IPS-20b (cell line): ENCODE data around the gene MT1M.
A peak's percentile ranks its signal among the peaks of the same experiment; 100 is the strongest.
"Not testable (repeated sequence)": the region's sequence is repeated elsewhere in the genome, so short reads cannot be mapped to it uniquely, and the experiment has no call there.

Experiments used
- H3K27ac ChIP-seq: one replicate; pipeline ENCODE4 v1.5.1; 2013; ENCODE audit warnings: low read length
- H3K27me3 ChIP-seq: 2 replicates; pipeline ENCODE4 v1.6.1; 2013; ENCODE audit warnings: mild to moderate bottlenecking, low read length, inconsistent platforms; ENCODE audit not compliant: insufficient read depth
- H3K36me3 ChIP-seq: 2 replicates; pipeline ENCODE4 v1.6.1; 2013; ENCODE audit warnings: low read depth, mild to moderate bottlenecking, inconsistent platforms, low read length, moderate library complexity; ENCODE audit not compliant: insufficient read depth
- H3K4me1 ChIP-seq: 2 replicates; pipeline ENCODE4 v1.6.1; 2013; ENCODE audit warnings: mild to moderate bottlenecking, control low read depth, inconsistent platforms, low read length, moderate library complexity; ENCODE audit not compliant: insufficient read depth
- H3K4me3 ChIP-seq: 2 replicates; pipeline ENCODE4 v1.5.1; 2013; ENCODE audit warnings: mild to moderate bottlenecking, low read length, inconsistent platforms
- H3K9ac ChIP-seq: 2 replicates; pipeline ENCODE4 v1.6.1; 2013; ENCODE audit warnings: low read depth, mild to moderate bottlenecking, inconsistent platforms, low read length, moderate library complexity
- H3K9me3 ChIP-seq: 2 replicates; pipeline ENCODE4 v1.6.1; 2013; ENCODE audit warnings: mild to moderate bottlenecking, low read depth, low read length, inconsistent platforms; ENCODE audit not compliant: insufficient read depth

Gene MT1M

DNA sequence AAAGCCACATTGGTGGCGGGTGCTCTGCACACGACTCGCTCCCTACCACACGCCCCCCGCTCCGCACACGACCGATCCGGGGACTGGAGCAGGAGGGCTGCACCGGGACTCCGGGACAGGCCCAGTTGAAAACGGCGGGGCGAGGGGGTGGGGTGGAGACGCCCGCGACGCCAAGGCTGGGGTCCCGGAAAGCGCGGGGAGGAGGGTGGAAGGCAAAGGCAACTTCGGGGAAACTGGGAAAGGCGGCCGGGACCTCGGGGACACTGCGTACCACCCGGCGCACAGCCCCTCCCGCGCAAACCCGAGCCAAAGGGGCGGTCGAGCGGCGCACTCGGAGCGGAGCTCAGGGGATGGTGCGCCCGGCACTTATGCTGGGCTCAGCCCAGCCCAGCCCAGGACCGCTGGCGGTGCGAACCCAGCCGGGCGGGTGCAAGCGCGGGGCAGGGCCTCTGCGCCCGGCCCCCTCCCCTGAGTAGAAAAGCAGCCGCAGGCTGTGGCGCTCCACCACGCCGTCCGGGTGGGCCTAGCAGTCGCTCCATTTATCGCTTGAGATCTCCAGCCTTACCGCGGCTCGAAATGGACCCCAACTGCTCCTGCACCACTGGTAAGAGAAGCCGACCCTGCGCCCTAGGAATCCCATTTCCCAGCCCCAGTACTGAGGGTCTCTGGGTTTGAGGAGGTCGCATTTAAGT, at the start of gene MT1M:
Gene MT1M, plus strand, starts transcription at position 504 of the 692 bp plus-strand sequence. Its CDS starts 73 bp downstream, at position 577.
- no peak within 1 kb of the TSS for H3K9ac ChIP-seq
- H3K27me3 ChIP-seq = peaks cover 100% of the 10 kb centered on the region

DNA sequence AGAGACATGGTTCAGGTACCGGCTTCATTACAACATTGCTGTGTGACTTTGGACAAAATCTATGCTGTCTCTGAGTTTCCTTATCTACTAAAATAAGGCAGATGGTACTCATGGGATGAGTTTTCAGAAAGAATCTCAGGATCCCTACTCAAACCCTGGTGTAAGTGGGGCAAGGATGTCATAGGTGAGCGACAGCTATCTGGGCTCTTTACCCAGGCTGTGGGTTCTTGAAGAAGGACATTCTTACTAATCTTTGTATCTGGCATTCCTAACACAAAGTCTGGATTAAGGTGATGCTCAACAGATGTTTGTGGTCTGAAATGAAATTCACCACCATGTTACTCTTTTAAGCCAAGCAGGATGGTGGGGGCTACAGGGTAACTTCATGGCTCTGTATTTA, 49.5 kb upstream of the MT1M start:
- not testable (repeated sequence) for H3K4me1 ChIP-seq, H3K4me3 ChIP-seq, H3K27ac ChIP-seq, H3K9ac ChIP-seq, H3K9me3 ChIP-seq, H3K36me3 ChIP-seq
- peaks cover 27% of the 10 kb centered on the region for H3K27me3 ChIP-seq

More for the DNA sequence above, at the start of gene MT1M:
- H3K27ac ChIP-seq = no peak within 1 kb of the TSS
- H3K4me1 ChIP-seq = peaks cover 3% of the 10 kb centered on the region; the same call in 1 of the 2 replicates
- H3K36me3 ChIP-seq = no peaks in the 10 kb centered on the region
- no peaks in the 10 kb centered on the region for H3K9me3 ChIP-seq
- peak within 1 kb of the TSS; percentile 47; the same call in 1 of the 2 replicates for H3K4me3 ChIP-seq

DNA sequence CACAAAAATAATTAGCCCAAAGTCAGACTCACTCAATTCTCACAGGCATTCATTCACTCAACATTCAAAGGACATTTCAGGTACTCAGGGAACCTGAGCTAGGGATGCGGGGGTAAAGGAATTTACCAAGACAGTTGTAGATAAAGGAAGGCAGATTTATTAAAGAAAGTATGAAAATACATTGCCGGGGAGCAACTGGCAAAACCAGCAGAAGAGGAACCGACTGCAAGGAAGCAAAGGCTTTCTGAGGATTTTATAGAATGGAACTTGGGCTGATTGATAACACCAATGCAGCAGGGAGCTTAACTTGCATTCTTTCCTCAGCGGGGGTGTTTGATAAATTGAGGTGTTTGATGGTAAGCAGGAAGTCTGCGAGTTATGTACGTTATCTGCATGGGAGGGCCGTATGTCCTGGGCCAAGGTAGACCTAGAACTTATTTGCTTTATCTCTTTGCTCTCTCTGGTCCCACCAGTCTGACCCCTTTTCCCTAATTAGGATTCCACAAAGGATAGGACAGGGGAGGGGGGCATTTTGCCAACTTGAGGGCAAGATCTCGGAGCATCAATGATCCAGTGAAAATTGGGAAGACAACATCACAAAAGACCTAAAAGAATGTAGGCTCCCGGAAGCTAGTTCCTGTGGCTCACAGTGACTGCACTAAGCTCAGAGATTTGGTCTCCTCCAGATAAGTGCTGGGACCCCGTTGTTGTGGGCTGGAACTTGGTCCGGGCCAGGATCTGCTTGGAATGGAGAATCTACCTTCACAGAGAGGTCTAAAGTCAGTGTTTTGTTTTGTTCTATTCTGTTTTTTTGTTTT, 48.9 kb upstream of the MT1M start:
- no peak overlapping the region for H3K27ac ChIP-seq
- no peaks in the 10 kb centered on the region for H3K9me3 ChIP-seq
- no peak overlapping the region for H3K4me3 ChIP-seq
- no peaks in the 10 kb centered on the region for H3K36me3 ChIP-seq
- H3K27me3 ChIP-seq = peaks cover 33% of the 10 kb centered on the region
- no peaks in the 10 kb centered on the region for H3K4me1 ChIP-seq
- no peak overlapping the region for H3K9ac ChIP-seq

DNA sequence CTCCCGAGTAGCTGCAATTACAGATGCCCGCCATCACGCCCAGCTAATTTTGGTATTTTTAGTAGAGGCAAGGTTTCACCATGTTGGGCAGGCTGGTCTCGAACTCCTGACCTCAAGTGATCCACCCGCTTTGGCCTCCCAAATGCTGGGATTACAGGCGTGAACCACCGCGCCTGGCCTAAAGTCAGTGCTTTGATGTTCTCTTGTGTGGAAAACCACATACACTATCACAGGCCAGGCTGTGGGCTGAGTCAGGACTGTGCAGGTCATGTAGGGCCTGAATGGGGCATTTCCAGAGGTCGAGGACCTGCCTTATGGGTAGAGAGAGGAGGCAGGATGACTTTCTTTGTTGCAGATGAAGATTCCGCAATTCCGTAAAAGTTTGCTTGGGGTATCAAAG, 48.2 kb upstream of the MT1M start:
- Histone ChIP-seq H3K9me3 (no peaks in the 10 kb centered on the region), H3K4me3 (no peak overlapping the region), H3K27ac (no peak overlapping the region), H3K36me3 (no peaks in the 10 kb centered on the region), H3K27me3 (peaks cover 40% of the 10 kb centered on the region), H3K4me1 (no peaks in the 10 kb centered on the region), H3K9ac (no peak overlapping the region)

DNA sequence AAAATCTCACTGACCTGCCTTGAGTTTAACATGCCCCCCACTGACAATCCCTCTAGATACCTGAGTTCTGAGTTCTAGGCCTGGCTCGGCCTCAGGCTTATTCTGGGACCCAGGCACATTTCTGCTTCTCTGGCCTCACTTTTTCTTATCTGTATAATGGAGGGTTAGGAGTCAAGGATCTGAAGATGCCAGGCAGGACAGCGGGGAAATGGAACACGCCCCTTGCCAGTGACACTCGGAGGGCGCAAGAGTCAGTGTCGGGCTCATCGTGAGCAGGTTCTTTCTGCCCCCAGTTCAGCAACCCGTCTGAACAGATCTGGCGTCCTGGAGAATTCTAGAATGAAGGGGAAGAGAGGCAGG, 43.7 kb upstream of the MT1M start:
- Histone ChIP-seq H3K9me3 (no peaks in the 10 kb centered on the region), H3K27me3 (peaks cover 85% of the 10 kb centered on the region), H3K4me3 (peak overlapping the region; percentile 68; the same call in 1 of the 2 replicates), H3K36me3 (no peaks in the 10 kb centered on the region), H3K9ac (no peak overlapping the region), H3K27ac (no peak overlapping the region), H3K4me1 (no peaks in the 10 kb centered on the region; the same call in 1 of the 2 replicates)

DNA sequence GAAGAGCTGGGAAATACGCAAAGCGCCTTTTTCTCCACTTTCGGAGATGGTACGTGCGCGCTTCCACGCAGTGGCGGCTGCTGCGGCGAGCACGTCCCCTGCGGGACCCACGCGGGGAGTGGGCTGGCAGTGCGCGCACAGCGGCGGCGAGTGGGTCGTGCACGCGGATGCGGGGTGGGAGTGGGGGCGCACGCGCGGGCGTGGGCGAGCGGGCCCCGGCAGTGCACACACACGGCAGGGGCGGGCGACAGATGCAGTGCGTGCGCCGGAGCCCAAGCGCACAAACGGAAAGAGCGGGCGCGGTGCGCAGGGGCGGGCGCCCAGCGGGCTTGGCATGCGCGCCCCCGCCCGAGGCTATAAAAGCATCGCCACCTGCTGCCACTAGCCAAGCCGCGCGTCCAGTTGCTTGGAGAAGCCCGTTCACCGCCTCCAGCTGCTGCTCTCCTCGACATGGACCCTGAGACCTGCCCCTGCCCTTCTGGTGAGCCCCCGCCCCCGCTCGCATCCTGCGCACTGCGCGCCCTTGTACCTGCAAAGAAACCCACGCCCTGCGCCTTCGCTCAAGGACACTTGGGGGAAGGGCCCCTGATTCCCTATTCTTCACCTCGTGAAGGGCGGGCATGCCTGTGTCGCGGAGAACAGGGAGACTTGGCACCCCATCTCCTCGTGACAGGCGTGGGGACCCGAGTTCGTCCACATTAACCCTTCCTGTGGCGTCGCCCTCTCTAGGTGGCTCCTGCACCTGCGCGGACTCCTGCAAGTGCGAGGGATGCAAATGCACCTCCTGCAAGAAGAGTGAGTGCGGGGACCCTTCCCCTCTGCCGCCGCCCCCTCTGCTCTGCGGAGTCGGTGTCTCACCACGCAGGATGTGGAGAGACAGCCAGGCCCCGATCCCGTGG, 43.1 kb upstream of the MT1M start, which contains the start of gene MT3:
Gene MT3, plus strand, starts transcription at position 388 of the 899 bp plus-strand sequence. Its CDS starts 63 bp downstream, at position 451.
- no peaks in the 10 kb centered on the region for H3K9me3 ChIP-seq
- H3K27me3 ChIP-seq = peaks cover 85% of the 10 kb centered on the region
- H3K9ac ChIP-seq = no peak within 1 kb of the TSS
- no peaks in the 10 kb centered on the region for H3K36me3 ChIP-seq
- no peaks in the 10 kb centered on the region; the same call in 1 of the 2 replicates for H3K4me1 ChIP-seq
- no peak within 1 kb of the TSS for H3K27ac ChIP-seq
- H3K4me3 ChIP-seq = peak within 1 kb of the TSS; percentile 68

DNA sequence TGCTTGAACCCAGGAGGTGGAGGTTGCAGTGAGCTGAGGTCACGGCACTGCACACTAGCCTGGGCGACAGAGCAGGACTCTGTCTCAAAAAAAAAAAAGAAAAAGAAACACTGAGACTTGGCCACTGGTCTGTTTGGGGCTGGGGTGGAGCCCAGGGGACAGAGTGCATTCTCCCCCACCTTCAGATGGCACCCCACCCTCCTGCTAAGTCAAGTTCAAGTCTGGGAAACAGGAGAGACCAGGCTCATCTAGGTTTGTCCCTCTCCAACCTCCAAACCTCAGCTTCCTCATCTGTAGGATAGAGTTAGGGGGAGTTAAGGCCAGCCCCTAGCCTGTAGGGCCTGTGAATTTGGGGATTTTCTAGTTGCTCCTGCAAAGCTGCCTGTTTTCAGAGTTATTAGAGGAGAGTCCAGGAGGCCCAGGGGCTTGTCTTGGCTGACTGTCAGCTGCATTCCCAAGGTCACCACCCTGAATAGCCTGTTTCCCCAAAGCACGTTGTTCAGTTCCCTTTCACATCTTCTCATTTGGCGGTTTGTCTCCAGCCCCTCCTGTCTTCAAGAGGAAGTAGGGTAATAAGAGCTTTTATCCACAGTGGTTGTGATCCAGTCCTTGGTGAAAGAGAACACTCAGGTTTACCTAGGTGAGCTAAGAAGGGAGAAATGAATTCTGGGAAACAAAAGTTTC, 40.9 kb upstream of the MT1M start:
- Histone ChIP-seq H3K4me3 (no peak overlapping the region), H3K4me1 (no peaks in the 10 kb centered on the region; the same call in 1 of the 2 replicates), H3K27ac (no peak overlapping the region), H3K9me3 (no peaks in the 10 kb centered on the region), H3K36me3 (no peaks in the 10 kb centered on the region), H3K9ac (no peak overlapping the region), H3K27me3 (peaks cover 74% of the 10 kb centered on the region)

DNA sequence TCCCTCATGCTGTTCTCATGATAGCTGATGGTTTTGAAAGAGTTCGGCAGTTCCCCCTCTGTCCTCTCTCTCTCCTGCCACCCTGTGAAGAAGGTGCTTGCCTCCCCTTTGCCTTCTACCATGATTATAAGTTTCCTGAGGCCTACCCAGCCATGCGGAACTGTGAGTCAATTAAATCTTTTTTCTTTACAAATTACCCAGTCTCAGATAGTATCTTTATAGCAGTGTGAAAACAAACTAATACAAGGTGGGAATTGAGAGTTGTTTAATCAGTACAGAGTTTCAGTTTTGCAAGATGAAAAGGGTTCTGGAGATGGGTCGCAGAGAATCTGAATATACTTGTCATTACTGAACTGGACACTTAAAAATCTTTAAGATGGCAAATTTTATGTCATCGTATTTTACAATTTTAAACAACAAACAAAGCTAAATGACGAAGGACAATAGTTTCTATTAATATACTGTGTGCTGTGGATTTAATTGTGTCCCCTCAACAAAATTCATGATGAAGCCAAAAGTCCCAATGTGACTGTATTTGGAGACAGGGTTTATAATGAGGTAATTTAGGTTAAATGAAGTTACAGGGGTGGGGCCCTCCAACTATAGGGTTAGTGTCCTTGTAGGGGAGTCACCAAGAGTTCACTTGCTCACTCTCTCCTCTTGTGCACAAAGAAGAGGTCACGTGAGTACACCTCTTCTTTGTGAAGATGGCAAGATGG, 38.7 kb upstream of the MT1M start:
- Histone ChIP-seq H3K9ac (no peak overlapping the region), H3K27ac (no peak overlapping the region), H3K9me3 (no peaks in the 10 kb centered on the region; the same call in 1 of the 2 replicates), H3K27me3 (peaks cover 55% of the 10 kb centered on the region), H3K4me1 (no peaks in the 10 kb centered on the region; the same call in 1 of the 2 replicates), H3K36me3 (no peaks in the 10 kb centered on the region), H3K4me3 (no peak overlapping the region)

DNA sequence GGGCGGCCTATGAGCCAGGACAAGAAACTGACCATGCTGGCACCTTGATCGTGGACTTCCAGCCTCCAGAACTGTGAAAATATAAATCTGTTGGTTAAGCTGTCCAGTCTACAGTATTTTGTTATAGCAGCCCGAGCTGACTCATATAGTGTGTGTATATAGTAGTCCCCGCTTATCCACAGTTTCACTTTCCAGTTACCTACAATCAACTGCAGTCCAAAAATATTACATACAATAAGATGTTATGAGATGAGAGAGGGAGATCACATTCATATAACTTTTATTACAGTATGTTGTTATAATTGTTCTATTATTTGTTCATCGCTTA, 38.2 kb upstream of the MT1M start:
- no peak overlapping the region for H3K27ac ChIP-seq
- H3K27me3 ChIP-seq = peaks cover 50% of the 10 kb centered on the region
- no peaks in the 10 kb centered on the region; the same call in 1 of the 2 replicates for H3K4me1 ChIP-seq
- no peak overlapping the region for H3K9ac ChIP-seq
- no peaks in the 10 kb centered on the region; the same call in 1 of the 2 replicates for H3K9me3 ChIP-seq
- H3K36me3 ChIP-seq = no peaks in the 10 kb centered on the region
- H3K4me3 ChIP-seq = no peak overlapping the region

DNA sequence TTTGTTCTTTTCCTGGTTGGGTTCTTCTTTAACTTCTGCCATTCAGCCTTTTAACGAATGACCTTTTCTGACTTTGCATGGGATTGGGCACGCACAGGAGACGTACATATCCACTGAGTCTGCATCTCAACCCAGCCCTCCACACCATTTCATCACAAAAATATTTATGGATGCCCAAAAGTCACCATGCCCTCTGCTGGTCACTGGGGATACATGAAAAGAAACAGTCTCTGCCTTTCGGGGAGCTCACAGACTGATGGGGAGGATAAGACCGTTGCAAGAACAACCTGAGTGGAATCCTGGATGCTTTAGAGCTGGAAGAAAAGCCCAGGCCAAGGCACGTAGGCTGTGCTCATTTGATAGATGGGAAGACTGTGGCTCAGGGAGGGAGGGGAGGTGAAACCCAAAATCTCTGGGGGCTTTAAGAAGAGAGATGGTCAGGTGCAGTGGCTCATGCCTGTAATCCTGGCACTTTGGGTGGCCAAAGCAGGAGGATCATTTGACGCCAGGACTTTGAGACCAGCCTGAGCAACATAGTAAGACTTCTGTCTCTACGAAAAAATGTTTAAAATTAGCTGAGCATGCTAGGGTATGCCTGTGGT, 32.0 kb upstream of the MT1M start:
- Histone ChIP-seq H3K4me3 (no peak overlapping the region), H3K4me1 (no peaks in the 10 kb centered on the region), H3K27me3 (peaks cover 23% of the 10 kb centered on the region), H3K36me3 (no peaks in the 10 kb centered on the region), H3K9me3 (no peaks in the 10 kb centered on the region; the same call in 1 of the 2 replicates), H3K9ac (no peak overlapping the region), H3K27ac (no peak overlapping the region)
